Neural progenitor cell (in vitro differentiated cells): ENCODE results near the gene S100A3. TPM values are rescaled to one million over a fixed set of nuclear protein-coding genes. Genes with fewer than 3 reads are reported as not detected.

ENCODE experiments used
- DNase-seq: peaks from one replicate; pipeline ENCODE4 v3.0.0-alpha.2; 2016; ENCODE audit warnings: low spot score
- H2AFZ ChIP-seq: fragments of 200-600 bp; sonication (generic); replicated peaks from 2 replicates; pipeline ENCODE4 v1.6.1; 2016; ENCODE audit warnings: antibody characterized with exemption
- H3F3A ChIP-seq: fragments of 200-600 bp; sonication (generic); 2 replicates; pipeline ENCODE4 v1.6.1; 2016; ENCODE audit warnings: antibody characterized with exemption, low read depth
- H3K27ac ChIP-seq: fragments of 200-600 bp; sonication (generic); 2 replicates; pipeline ENCODE4 v1.5.1; 2016; ENCODE audit warnings: mild to moderate bottlenecking
- H3K27me3 ChIP-seq: fragments of 200-600 bp; sonication (generic); 2 replicates; pipeline ENCODE4 v1.6.1; 2016; ENCODE audit warnings: mild to moderate bottlenecking, moderate library complexity
- H3K36me3 ChIP-seq: fragments of 200-600 bp; sonication (generic); 2 replicates; pipeline ENCODE4 v1.5.1; 2016
- H3K4me1 ChIP-seq: fragments of 200-600 bp; sonication (generic); 2 replicates; pipeline ENCODE4 v1.6.1; 2016; ENCODE audit warnings: mixed run types
- H3K4me2 ChIP-seq: fragments of 200-600 bp; sonication (generic); 2 replicates; pipeline ENCODE4 v1.6.1; 2016
- H3K4me3 ChIP-seq: fragments of 200-600 bp; sonication (generic); 2 replicates; pipeline ENCODE4 v1.5.1; 2016
- H3K79me2 ChIP-seq: fragments of 200-600 bp; sonication (generic); 2 replicates; pipeline ENCODE4 v1.6.1; 2016; ENCODE audit warnings: low read depth
- H3K9ac ChIP-seq: fragments of 200-600 bp; sonication (generic); 2 replicates; pipeline ENCODE4 v1.6.1; 2016
- H3K9me3 ChIP-seq: fragments of 200-600 bp; sonication (generic); 2 replicates; pipeline ENCODE4 v1.5.1; 2016; ENCODE audit warnings: low read depth
- H4K20me1 ChIP-seq: fragments of 200-600 bp; sonication (generic); 2 replicates; pipeline ENCODE4 v1.6.1; 2016; ENCODE audit warnings: low read depth
- H3K27ac Mint-ChIP-seq: 3 replicates; pipeline ENCODE4 v1.8.0; 2021; ENCODE audit warnings: mixed read lengths
- H3K27me3 Mint-ChIP-seq: 2 replicates; pipeline ENCODE4 v1.8.0; 2022; ENCODE audit warnings: low read depth, mild to moderate bottlenecking, inconsistent platforms, moderate library complexity, mixed read lengths; ENCODE audit not compliant: insufficient read depth
- H3K36me3 Mint-ChIP-seq: 3 replicates; pipeline ENCODE4 v1.8.0; 2021; ENCODE audit warnings: mixed read lengths
- H3K4me1 Mint-ChIP-seq: 3 replicates; pipeline ENCODE4 v1.8.0; 2021; ENCODE audit warnings: mixed read lengths
- H3K4me3 Mint-ChIP-seq: 3 replicates; pipeline ENCODE4 v1.8.0; 2021; ENCODE audit warnings: mild to moderate bottlenecking, moderate library complexity, mixed read lengths
- H3K9me3 Mint-ChIP-seq: 3 replicates; pipeline ENCODE4 v1.8.0; 2020; ENCODE audit warnings: mixed read lengths
- CTCF ChIP-seq: fragments of 200-600 bp; sonication (generic); IDR thresholded peaks from 2 replicates; pipeline ENCODE4 v1.5.1; 2017; ENCODE audit warnings: antibody characterized with exemption, mild to moderate bottlenecking
- EZH2 ChIP-seq: fragments of 200-600 bp; sonication (generic); IDR thresholded peaks from 2 replicates; pipeline ENCODE4 v1.6.1; 2017; ENCODE audit warnings: antibody characterized with exemption, mild to moderate bottlenecking, moderate library complexity
- EZH2phosphoT487 ChIP-seq: fragments of 200-600 bp; sonication (generic); IDR thresholded peaks from 2 replicates; pipeline ENCODE4 v1.6.1; 2017; ENCODE audit warnings: antibody characterized with exemption
- total RNA-seq: library from RNA; depleted of rRNA; stranded (reverse); fragments of >200 nt; gene quantifications from 2 replicates; pipeline ENCODE4 v1.2.3, GENCODE V29; 2015; ENCODE audit warnings: low replicate concordance

The S100A3 gene
- total RNA-seq, 1 donor from 2014 or later, result not detected

- Histone ChIP-seq H3K27me3 (no peaks in the 10 kb centered on the region), H3K4me2 (no peak overlapping the region), H3K4me3 (no peak overlapping the region), H3K36me3 (no peaks in the 10 kb centered on the region), H3K9me3 (no peaks in the 10 kb centered on the region), H4K20me1 (no peaks in the 10 kb centered on the region), H3K9ac (no peak overlapping the region), H2AFZ (peak overlapping the region; percentile 30), H3K27ac (no peak overlapping the region), H3K4me1 (peaks cover 12% of the 10 kb centered on the region), H3F3A (peaks cover 4% of the 10 kb centered on the region), H3K79me2 (no peaks in the 10 kb centered on the region)
- Mint-ChIP-seq H3K36me3 (no peaks in the 10 kb centered on the region), H3K4me3 (no peak overlapping the region), H3K27ac (no peak overlapping the region), H3K27me3 (peaks cover 9% of the 10 kb centered on the region), H3K9me3 (peaks cover 5% of the 10 kb centered on the region), H3K4me1 (peaks cover 36% of the 10 kb centered on the region)
- peak; percentile 79 for DNase-seq
- TF ChIP-seq CTCF (peak; percentile 10), EZH2 (no peak)
Observed at GRCh38 chr1:153538315-153538821, 10.7 kb downstream of the S100A3 start.

GRCh38 chr1:153537376-153537730 is 11.7 kb downstream of the S100A3 start:
- Histone ChIP-seq H4K20me1 (no peaks in the 10 kb centered on the region), H3K79me2 (no peaks in the 10 kb centered on the region), H3K27me3 (no peaks in the 10 kb centered on the region), H3K4me1 (peaks cover 21% of the 10 kb centered on the region), H3K9me3 (no peaks in the 10 kb centered on the region), H2AFZ (no peak overlapping the region), H3F3A (peaks cover 11% of the 10 kb centered on the region), H3K4me3 (no peak overlapping the region), H3K4me2 (no peak overlapping the region), H3K27ac (no peak overlapping the region), H3K9ac (no peak overlapping the region), H3K36me3 (no peaks in the 10 kb centered on the region)
- Mint-ChIP-seq H3K4me3 (no peak overlapping the region), H3K27me3 (peaks cover 9% of the 10 kb centered on the region), H3K36me3 (no peaks in the 10 kb centered on the region), H3K4me1 (peaks cover 37% of the 10 kb centered on the region), H3K9me3 (peaks cover 2% of the 10 kb centered on the region), H3K27ac (no peak overlapping the region)
- DNase-seq, result no peak
- TF ChIP-seq EZH2phosphoT487, result no peak
- TF ChIP-seq EZH2, result no peak
- TF ChIP-seq CTCF, result no peak

GRCh38 chr1:153536671-153537375 is 12.2 kb downstream of the S100A3 start:
- Histone ChIP-seq H3K4me1 (peaks cover 22% of the 10 kb centered on the region), H3K4me3 (no peak overlapping the region), H3K27me3 (no peaks in the 10 kb centered on the region), H3K79me2 (no peaks in the 10 kb centered on the region), H2AFZ (no peak overlapping the region), H3K36me3 (no peaks in the 10 kb centered on the region), H4K20me1 (no peaks in the 10 kb centered on the region), H3K9me3 (no peaks in the 10 kb centered on the region), H3K4me2 (peak overlapping the region; percentile 57), H3K27ac (no peak overlapping the region), H3K9ac (no peak overlapping the region), H3F3A (peaks cover 15% of the 10 kb centered on the region)
- peaks cover 2% of the 10 kb centered on the region for H3K9me3 Mint-ChIP-seq
- H3K36me3 Mint-ChIP-seq, result no peaks in the 10 kb centered on the region
- H3K4me1 Mint-ChIP-seq, result peaks cover 40% of the 10 kb centered on the region
- TF ChIP-seq CTCF (no peak), EZH2 (no peak), EZH2phosphoT487 (no peak)
- H3K27ac Mint-ChIP-seq, result peak overlapping the region; percentile 27
- no peak overlapping the region for H3K4me3 Mint-ChIP-seq
- H3K27me3 Mint-ChIP-seq, result peaks cover 9% of the 10 kb centered on the region
- no peak for DNase-seq
